H9 (cell line): Measurements from ENCODE around the gene FAM13A. TPM values are rescaled to one million over a fixed set of nuclear protein-coding genes. Genes with fewer than 3 reads are reported as not detected.

Experiments used
- DNase-seq: peaks from one replicate; pipeline ENCODE4 v3.0.0-alpha.2; 2017
- H2AFZ ChIP-seq: one replicate; pipeline ENCODE4 v1.6.1; 2013; ENCODE audit warnings: mild to moderate bottlenecking, low read length, control low read depth, moderate library complexity
- H2AK5ac ChIP-seq: 2 replicates; pipeline ENCODE4 v1.6.1; 2013; ENCODE audit warnings: low read length, control low read depth, mixed read lengths; ENCODE audit not compliant: insufficient read length
- H2BK120ac ChIP-seq: one replicate; pipeline ENCODE4 v1.6.1; 2013; ENCODE audit warnings: low read depth, mild to moderate bottlenecking, low read length, control low read depth, inconsistent platforms; ENCODE audit not compliant: poor library complexity, severe bottlenecking
- H2BK12ac ChIP-seq: 2 replicates; pipeline ENCODE4 v1.6.1; 2013; ENCODE audit warnings: low read length, control low read depth, mixed read lengths, low read depth; ENCODE audit not compliant: insufficient read length
- H2BK15ac ChIP-seq: 2 replicates; pipeline ENCODE4 v1.6.1; 2013; ENCODE audit warnings: low read depth, low read length, control low read depth
- H2BK20ac ChIP-seq: one replicate; pipeline ENCODE4 v1.6.1; 2013; ENCODE audit warnings: low read depth, mild to moderate bottlenecking, low read length, control low read depth, inconsistent platforms; ENCODE audit not compliant: poor library complexity, severe bottlenecking
- H2BK5ac ChIP-seq: 2 replicates; pipeline ENCODE4 v1.6.1; 2013; ENCODE audit warnings: low read length, control low read depth, mixed read lengths; ENCODE audit not compliant: insufficient read length
- H3K14ac ChIP-seq: 2 replicates; pipeline ENCODE4 v1.6.1; 2013; ENCODE audit warnings: low read length, control low read depth; ENCODE audit not compliant: insufficient read depth
- H3K18ac ChIP-seq: 2 replicates; pipeline ENCODE4 v1.6.1; 2013; ENCODE audit warnings: low read depth, mild to moderate bottlenecking, mixed read lengths, low read length, control low read depth; ENCODE audit not compliant: insufficient read length
- H3K23ac ChIP-seq: 2 replicates; pipeline ENCODE4 v1.6.1; 2013; ENCODE audit warnings: low read length, control low read depth, mixed read lengths, low read depth; ENCODE audit not compliant: insufficient read length
- H3K23me2 ChIP-seq: 2 replicates; pipeline ENCODE4 v1.6.1; 2013; ENCODE audit warnings: low read depth, mild to moderate bottlenecking, mixed read lengths, low read length, control low read depth; ENCODE audit not compliant: insufficient read length, poor library complexity, severe bottlenecking
- H3K27ac ChIP-seq: 2 replicates; pipeline ENCODE4 v1.5.1; 2013; ENCODE audit warnings: low read length, control low read depth, mixed read lengths, low read depth; ENCODE audit not compliant: insufficient read length
- H3K27me3 ChIP-seq: 2 replicates; pipeline ENCODE4 v1.6.1; 2013; ENCODE audit warnings: low read length, control low read depth, inconsistent platforms; ENCODE audit not compliant: insufficient read depth
- H3K4ac ChIP-seq: 2 replicates; pipeline ENCODE4 v1.6.1; 2013; ENCODE audit warnings: low read depth, mild to moderate bottlenecking, control low read depth, inconsistent platforms, low read length, moderate library complexity
- H3K4me1 ChIP-seq: 2 replicates; pipeline ENCODE4 v1.6.1; 2013; ENCODE audit warnings: low read length, control low read depth, inconsistent platforms; ENCODE audit not compliant: insufficient read depth
- H3K4me2 ChIP-seq: 2 replicates; pipeline ENCODE4 v1.6.1; 2013; ENCODE audit warnings: low read length, control low read depth, mixed read lengths; ENCODE audit not compliant: insufficient read length, insufficient read depth
- H3K56ac ChIP-seq: 2 replicates; pipeline ENCODE4 v1.6.1; 2013; ENCODE audit warnings: low read depth, mild to moderate bottlenecking, mixed read lengths, low read length, control low read depth; ENCODE audit not compliant: insufficient read length
- H3K79me1 ChIP-seq: 2 replicates; pipeline ENCODE4 v1.6.1; 2013; ENCODE audit warnings: low read depth, mild to moderate bottlenecking, moderate library complexity, low read length, control low read depth, inconsistent platforms; ENCODE audit not compliant: insufficient read depth, poor library complexity, severe bottlenecking
- H3K79me2 ChIP-seq: 2 replicates; pipeline ENCODE4 v1.6.1; 2013; ENCODE audit warnings: low read length, control low read depth, inconsistent platforms; ENCODE audit not compliant: insufficient read depth
- H3K9ac ChIP-seq: 2 replicates; pipeline ENCODE4 v1.6.1; 2013; ENCODE audit warnings: low read length, control low read depth, mixed read lengths; ENCODE audit not compliant: insufficient read length; ENCODE audit errors: extremely low read depth
- H3K9me3 ChIP-seq: one replicate; pipeline ENCODE4 v1.6.1; 2013; ENCODE audit warnings: low read depth, low read length, inconsistent platforms; ENCODE audit not compliant: control insufficient read depth
- H3T11ph ChIP-seq: one replicate; pipeline ENCODE4 v1.6.1; 2013; ENCODE audit warnings: mild to moderate bottlenecking, low read length, control low read depth, inconsistent platforms
- H4K20me1 ChIP-seq: one replicate; pipeline ENCODE4 v1.6.1; 2013; ENCODE audit not compliant: control insufficient read depth, insufficient read length, insufficient read depth
- H4K5ac ChIP-seq: 2 replicates; pipeline ENCODE4 v1.6.1; 2013; ENCODE audit warnings: low read depth, mild to moderate bottlenecking, mixed read lengths, low read length, control low read depth; ENCODE audit not compliant: insufficient read length
- H4K8ac ChIP-seq: replicated peaks from 2 replicates; pipeline ENCODE4 v1.6.1; 2013; ENCODE audit warnings: low read length, control low read depth, mixed read lengths, low read depth; ENCODE audit not compliant: insufficient read length
- H4K91ac ChIP-seq: 2 replicates; pipeline ENCODE4 v1.6.1; 2013; ENCODE audit warnings: low read depth, mild to moderate bottlenecking, moderate library complexity, mixed read lengths, low read length, control low read depth; ENCODE audit not compliant: insufficient read length
- H3K27ac Mint-ChIP-seq, 3 experiments: 2 replicates in 2 of 3; 3 replicates in 1 of 3; pipeline ENCODE4 v1.8.0; 2020 to 2021; ENCODE audit warnings: mixed read lengths in 3 of 3, mild to moderate bottlenecking in 1 of 3, moderate library complexity in 1 of 3
- H3K27me3 Mint-ChIP-seq: 2 replicates; pipeline ENCODE4 v1.8.0; 2021; ENCODE audit warnings: low read depth, mild to moderate bottlenecking, moderate library complexity, mixed read lengths
- H3K36me3 Mint-ChIP-seq, 3 experiments: 2 replicates in 2 of 3; 3 replicates in 1 of 3; pipeline ENCODE4 v1.8.0; 2020 to 2021; ENCODE audit warnings: low read depth in 3 of 3, mixed read lengths in 3 of 3; ENCODE audit not compliant: insufficient read depth in 1 of 3
- H3K4me1 Mint-ChIP-seq, 2 experiments: 2 replicates each; pipeline ENCODE4 v1.8.0; 2020; ENCODE audit warnings: mixed read lengths in 2 of 2
- H3K4me3 Mint-ChIP-seq, 2 experiments: 2 replicates in 1 of 2; 3 replicates in 1 of 2; pipeline ENCODE4 v1.8.0; 2020 to 2021; ENCODE audit warnings: mild to moderate bottlenecking in 2 of 2, mixed read lengths in 2 of 2, moderate library complexity in 1 of 2
- H3K9me3 Mint-ChIP-seq, 2 experiments: 2 replicates in 1 of 2; 3 replicates in 1 of 2; pipeline ENCODE4 v1.8.0; 2020; ENCODE audit warnings: mild to moderate bottlenecking in 2 of 2, mixed read lengths in 2 of 2, moderate library complexity in 1 of 2
- CTCF ChIP-seq: fragments of 200-600 bp; sonication (generic); conservative IDR thresholded peaks from 3 replicates; pipeline ENCODE4 v1.8.0; 2021; ENCODE audit warnings: antibody characterized with exemption, mild to moderate bottlenecking
- WGBS: extraction: QIAGEN DNeasy Blood & Tissue Kit; methylation state at CpG from one replicate; pipeline ENCODE4 v1.1.7; 2013; ENCODE audit warnings: missing lambda C conversion rate, low lambda C conversion rate, mixed read lengths; ENCODE audit not compliant: insufficient read length; ENCODE audit errors: extremely low coverage; 5-methylcytosine and 5-hydroxymethylcytosine counted together
- total RNA-seq: library from RNA; stranded (reverse); gene quantifications from 2 replicates; pipeline ENCODE4 v1.2.1, GENCODE V29; 2021

FAM13A gene
- total RNA-seq, 1 experiment from 2014 or later, result 12.7 TPM

- H3K56ac ChIP-seq, result no peak overlapping the region
- no peaks in the 10 kb centered on the region for H3K9me3 ChIP-seq
- no peak overlapping the region for H3K4me2 ChIP-seq
- Mint-ChIP-seq H3K9me3 (no peaks in the 10 kb centered on the region), H3K4me3 (no peak overlapping the region), H3K27ac (no peak overlapping the region), H3K36me3 (no peaks in the 10 kb centered on the region), H3K27me3 (no peaks in the 10 kb centered on the region), H3K4me1 (peaks cover 16 to 22% of the 10 kb centered on the region in 2 experiments)
- no peak overlapping the region for H3K18ac ChIP-seq
- no peaks in the 10 kb centered on the region for H3K4me1 ChIP-seq
- H2BK120ac ChIP-seq, result no peak overlapping the region
- H3K9ac ChIP-seq, result no peak overlapping the region
- H4K8ac ChIP-seq, result no peak overlapping the region
- H4K91ac ChIP-seq, result no peak overlapping the region
- DNase-seq, result no peak
- H3K27ac ChIP-seq, result no peak overlapping the region
- H2BK20ac ChIP-seq, result no peak overlapping the region
- no peak overlapping the region for H3T11ph ChIP-seq
- no peaks in the 10 kb centered on the region for H3K27me3 ChIP-seq
- no peaks in the 10 kb centered on the region for H4K20me1 ChIP-seq
- no peak for TF ChIP-seq CTCF
- no peak overlapping the region for H2BK15ac ChIP-seq
- no peak overlapping the region for H2AK5ac ChIP-seq
- H4K5ac ChIP-seq, result no peak overlapping the region
- H2BK5ac ChIP-seq, result no peak overlapping the region
- no peak overlapping the region for H2AFZ ChIP-seq
- no peak overlapping the region for H3K23ac ChIP-seq
- H3K14ac ChIP-seq, result no peak overlapping the region
- WGBS, result no CpG with 5 or more reads among the region's 2 CpGs
- no peaks in the 10 kb centered on the region for H3K79me1 ChIP-seq
- no peaks in the 10 kb centered on the region for H3K79me2 ChIP-seq
- H3K23me2 ChIP-seq, result peaks cover 3% of the 10 kb centered on the region
- no peak overlapping the region for H3K4ac ChIP-seq
- H2BK12ac ChIP-seq, result no peak overlapping the region
Observed at GRCh38 chr4:88826771-88827170, 230.2 kb downstream of the FAM13A start.
